ENCODE measurements around the gene CNP.

CNP gene

DNA sequence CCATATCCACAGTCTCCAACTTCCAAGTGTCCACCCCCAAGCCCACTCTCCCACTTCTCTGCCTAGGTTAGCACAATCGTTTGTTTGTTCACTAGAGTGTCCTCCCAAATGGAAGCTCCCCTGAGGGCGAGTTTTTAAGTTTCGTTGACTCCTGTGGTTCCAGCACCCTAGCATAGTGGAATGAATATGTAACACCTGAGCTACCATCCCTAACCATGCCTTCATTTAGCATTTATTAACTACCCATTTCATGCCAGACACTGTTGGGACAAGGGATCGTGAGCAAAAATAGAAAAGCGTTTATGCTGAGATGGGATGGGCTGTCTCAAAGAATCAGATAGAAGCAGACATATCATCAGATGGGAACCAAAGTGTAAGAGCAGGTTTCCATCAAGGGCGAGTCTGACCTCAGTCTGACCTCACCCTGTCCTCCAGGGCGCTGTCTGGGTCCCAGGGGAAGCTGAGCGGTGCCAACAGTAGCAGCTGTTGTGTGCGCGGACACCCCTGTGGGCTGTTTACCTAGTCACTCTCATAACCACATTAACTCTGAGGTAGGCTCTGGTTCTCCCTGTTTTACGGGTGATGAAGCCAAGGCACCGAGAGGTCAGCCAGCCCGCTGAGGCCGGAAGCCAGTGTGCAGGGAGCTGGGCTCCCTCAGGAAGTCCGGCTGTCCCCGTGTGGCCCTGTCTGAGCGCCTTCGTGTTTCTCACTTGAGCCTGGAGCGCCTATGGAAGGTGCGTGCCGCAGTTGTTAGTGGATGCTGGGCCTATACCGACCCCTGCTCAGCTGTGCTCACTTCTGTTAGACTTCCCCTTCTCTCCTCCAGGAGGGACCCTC, 6.2 kb downstream of the CNP start:
- TF ChIP-seq CTCF (IDR thresholded peaks at IDR 0.05; ENCODE audit: extremely low read depth, insufficient read depth, missing control alignments), result no peak
- no peak for DNase-seq (ENCODE audit: low spot score)
- in situ Hi-C loops (cut with MboI; ENCODE audit: low pct_unique_long_range_greater_than_20kb, low sequenced_read_pairs, unreplicated experiment), result no loop called here

- TF ChIP-seq CTCF (IDR thresholded peaks at IDR 0.05; ENCODE audit: extremely low read depth, insufficient read depth, missing control alignments), result no peak
- DNase-seq (ENCODE audit: low spot score), result no peak
- in situ Hi-C loops (cut with MboI; ENCODE audit: low pct_unique_long_range_greater_than_20kb, low sequenced_read_pairs, unreplicated experiment), result no loop called here
These were observed 6.8 kb downstream of the CNP start for GRCh38 chr17:41973408-41973811.

DNA sequence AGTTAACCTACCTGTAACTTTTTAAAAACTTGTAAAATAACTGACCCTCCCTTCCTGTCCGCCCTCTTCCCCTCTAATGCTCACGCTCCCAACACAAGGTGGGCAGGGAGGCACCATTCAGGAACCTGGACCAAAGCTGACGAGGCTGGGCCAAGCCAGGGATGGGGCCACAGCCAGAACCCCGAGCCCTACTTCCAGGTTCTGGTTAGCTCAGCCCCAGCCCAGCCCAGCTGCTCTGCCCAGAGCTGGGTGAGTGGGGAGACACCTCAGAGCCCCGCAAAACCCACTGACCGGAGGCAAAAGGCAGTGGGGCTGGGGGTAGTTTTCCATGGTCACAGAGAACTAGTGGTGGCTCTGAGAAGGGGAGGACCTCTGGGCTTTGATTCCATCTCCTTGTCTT, 7.4 kb downstream of the CNP start:
- TF ChIP-seq CTCF (IDR thresholded peaks at IDR 0.05; ENCODE audit: extremely low read depth, insufficient read depth, missing control alignments), result no peak
- no peak for DNase-seq (ENCODE audit: low spot score)
- in situ Hi-C loops (cut with MboI; ENCODE audit: low pct_unique_long_range_greater_than_20kb, low sequenced_read_pairs, unreplicated experiment), result no loop called here

DNA sequence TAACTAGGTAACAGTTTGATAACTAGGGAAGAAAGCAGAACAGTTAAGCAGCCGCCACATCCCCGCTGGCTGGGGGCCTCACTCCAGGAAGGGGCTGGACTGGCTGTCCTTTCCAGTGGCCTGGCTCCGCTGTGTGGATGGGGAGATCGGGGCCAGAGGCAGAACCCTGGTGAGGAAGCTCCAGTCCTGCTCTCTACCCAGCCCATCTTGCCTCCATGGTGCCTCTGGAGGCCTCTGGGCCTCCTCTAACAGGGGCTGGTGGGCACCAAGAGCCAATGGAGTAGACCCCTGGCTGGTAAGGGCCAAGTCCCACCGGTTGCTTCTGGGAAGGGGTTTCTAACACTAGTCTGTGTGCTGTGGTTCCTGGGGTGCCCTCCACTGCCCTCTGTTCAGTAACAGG, 8.1 kb downstream of the CNP start:
- in situ Hi-C loops (cut with MboI; ENCODE audit: low pct_unique_long_range_greater_than_20kb, low sequenced_read_pairs, unreplicated experiment), result no loop called here
- no peak for TF ChIP-seq CTCF (IDR thresholded peaks at IDR 0.05; ENCODE audit: extremely low read depth, insufficient read depth, missing control alignments)
- no peak for DNase-seq (ENCODE audit: low spot score)

DNA sequence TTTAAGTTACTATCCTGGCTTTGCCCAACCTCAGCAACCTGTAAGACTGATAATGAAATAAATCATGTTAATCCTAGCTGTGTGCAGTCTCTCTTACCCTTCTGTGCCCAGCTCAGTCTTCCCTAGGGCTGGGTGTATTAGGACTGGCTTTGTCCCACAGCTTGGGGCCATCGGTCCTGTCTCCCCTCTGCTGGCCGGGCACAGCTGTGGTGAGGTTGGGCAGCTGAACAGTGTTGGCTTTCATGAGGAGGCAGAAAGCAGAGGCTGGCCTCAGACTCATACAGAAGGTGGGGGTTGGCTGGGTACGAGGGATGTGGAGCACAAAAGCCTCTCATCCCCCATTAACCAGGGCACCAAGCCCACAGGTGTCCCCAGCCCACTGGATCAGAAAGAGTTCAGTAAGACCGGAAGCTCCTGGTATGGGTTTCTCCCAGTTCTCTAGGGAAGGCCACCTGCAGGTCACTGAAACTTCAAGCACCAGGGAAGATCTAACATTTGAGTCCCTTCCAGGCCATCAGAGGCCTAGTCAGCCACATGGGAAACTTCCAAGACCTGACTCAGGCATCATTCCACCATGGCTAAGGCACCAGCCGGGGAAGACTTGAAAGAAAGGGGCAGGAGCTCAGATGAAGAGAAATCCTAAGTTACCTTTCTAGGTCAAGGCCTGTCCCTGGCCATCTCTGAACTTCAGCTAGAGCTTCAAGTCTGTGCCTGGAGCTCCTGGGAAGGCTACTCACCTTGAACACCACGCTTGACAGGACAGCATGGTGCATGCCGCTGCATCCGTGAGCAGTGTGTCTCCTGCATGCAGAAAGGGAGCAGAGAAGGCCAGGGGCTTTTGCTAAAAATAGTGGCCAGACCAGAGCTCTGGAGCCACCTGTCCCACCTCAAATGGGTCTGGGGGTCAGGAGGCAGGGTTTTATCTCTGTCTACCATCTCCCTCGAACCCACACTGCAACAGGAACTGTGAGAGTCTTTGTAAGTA, 8.8 kb downstream of the CNP start:
- DNase-seq (ENCODE audit: low spot score), result no peak
- no peak for TF ChIP-seq CTCF (IDR thresholded peaks at IDR 0.05; ENCODE audit: extremely low read depth, insufficient read depth, missing control alignments)
- in situ Hi-C loops (cut with MboI; ENCODE audit: low pct_unique_long_range_greater_than_20kb, low sequenced_read_pairs, unreplicated experiment), result no loop called here

- in situ Hi-C loops (cut with MboI; ENCODE audit: low pct_unique_long_range_greater_than_20kb, low sequenced_read_pairs, unreplicated experiment), result no loop called here
- no peak for TF ChIP-seq CTCF (IDR thresholded peaks at IDR 0.05; ENCODE audit: extremely low read depth, insufficient read depth, missing control alignments)
- DNase-seq (ENCODE audit: low spot score), result no peak
These were observed 9.7 kb downstream of the CNP start for GRCh38 chr17:41976142-41976768.
